A549 (cell line): ENCODE data around the gene ATAD2B. TPM values are rescaled to one million over a fixed set of nuclear protein-coding genes. Genes with fewer than 3 reads are reported as not detected.
A peak's percentile ranks its signal among the peaks of the same experiment; 100 is the strongest.

Source experiments
- ATAC-seq, 2 experiments: fragments of 200-7000 bp in 1 of 2; fragments of >200 bp in 1 of 2; cut with Nextera tagmentation in 1 of 2; cut with Tn5 transposase in 1 of 2; 3 replicates each; pipeline versions ENCODE4 v1.8.0 to v1.9.1; 2018 to 2020; ENCODE audit warnings: mild to moderate bottlenecking in 1 of 2, moderate library complexity in 1 of 2
- CTCF ChIA-PET: fragments of 300-600 bp; sonication (Branson Sonifier 250); formaldehyde crosslinking; extraction: SDS; loops from one replicate; lab custom pipeline; 2021; ENCODE audit warnings: antibody characterized with exemption, inconsistent platforms; lab: Yijun Ruan, JAX
- POLR2A ChIA-PET: fragments of 350-600 bp; formaldehyde crosslinking; extraction: SDS; loops from one replicate; lab custom pipeline; 2021; ENCODE audit warnings: antibody characterized with exemption, inconsistent platforms; lab: Yijun Ruan, JAX
- DNase-seq, 2 experiments: peaks; one replicate each; pipeline versions ENCODE4 v3.0.0 to v3.0.0-alpha.2; 2011 to 2016; ENCODE audit warnings: low read depth in 1 of 2, low spot score in 1 of 2
- FAIRE-seq: peaks from 2 replicates; lab custom pipeline; 2011; peaks lifted over from hg19 to GRCh38; lab: Jason Lieb, UNC
- H3K27ac ChIP-seq, 2 experiments: fragments of >200 bp; sonication (Bioruptor Twin); formaldehyde crosslinking; 3 replicates each; pipeline ENCODE4 v1.5.1; 2016 to 2017
- H3K4me1 ChIP-seq: fragments of >200 bp; sonication (Bioruptor Twin); formaldehyde crosslinking; 3 replicates; pipeline ENCODE4 v1.6.1; 2016
- H3K4me2 ChIP-seq: fragments of >200 bp; sonication (Bioruptor Twin); formaldehyde crosslinking; 3 replicates; pipeline ENCODE4 v1.6.1; 2016
- H3K4me3 ChIP-seq: fragments of >200 bp; sonication (Bioruptor Twin); formaldehyde crosslinking; 3 replicates; pipeline ENCODE4 v1.5.1; 2016
- H3K9me3 ChIP-seq: fragments of >200 bp; sonication (Bioruptor Twin); formaldehyde crosslinking; 3 replicates; pipeline ENCODE4 v1.6.1; 2016
- BHLHE40 ChIP-seq: IDR thresholded peaks from 2 replicates; pipeline ENCODE4 v1.6.1; 2012; ENCODE audit warnings: low read depth, low read length, inconsistent platforms
- CBX2 ChIP-seq: fragments of 200-600 bp; sonication (generic); IDR thresholded peaks from 2 replicates; pipeline ENCODE4 v1.6.1; 2016; ENCODE audit warnings: low read depth, mild to moderate bottlenecking, borderline replicate concordance
- CBX8 ChIP-seq: fragments of 200-600 bp; sonication (generic); IDR thresholded peaks from 2 replicates; pipeline ENCODE4 v1.6.1; 2016
- CEBPB ChIP-seq, 2 experiments: fragments of >200 bp in 1 of 2; sonication (Bioruptor Twin) in 1 of 2; formaldehyde crosslinking in 1 of 2; IDR thresholded peaks; 2 replicates each; pipeline ENCODE4 v1.6.1; 2012 to 2016
- CHD4 ChIP-seq: fragments of 200-600 bp; sonication (generic); IDR thresholded peaks from 2 replicates; pipeline ENCODE4 v1.6.1; 2016; ENCODE audit warnings: antibody characterized with exemption, mild to moderate bottlenecking, borderline replicate concordance
- E2F6 ChIP-seq: IDR thresholded peaks from 2 replicates; pipeline ENCODE4 v1.6.1; 2012; ENCODE audit warnings: low read depth, borderline replicate concordance
- ELK1 ChIP-seq: fragments of 150-350 bp; IDR thresholded peaks from 2 replicates; pipeline ENCODE4 v1.6.1; 2014; ENCODE audit warnings: low read depth, mild to moderate bottlenecking, low read length
- FOSL2 ChIP-seq, 2 experiments: fragments of 450-650 bp in 1 of 2; fragments of >200 bp in 1 of 2; sonication (Bioruptor Twin) in 1 of 2; formaldehyde crosslinking; IDR thresholded peaks; 2 replicates each; pipeline versions ENCODE4 v1.5.0 to v1.6.1; 2016 to 2020; ENCODE audit warnings: mild to moderate bottlenecking in 1 of 2, moderate library complexity in 1 of 2
- HEYL ChIP-seq: fragments of 250-450 bp; sonication (Bioruptor Pico); IDR thresholded peaks from 2 replicates; pipeline ENCODE4 v1.8.0; 2021; ENCODE audit warnings: mild to moderate bottlenecking, moderate library complexity
- HOXA7 ChIP-seq: fragments of 250-450 bp; sonication (Bioruptor Pico); IDR thresholded peaks from 2 replicates; pipeline ENCODE4 v1.5.0; 2020; ENCODE audit warnings: mild to moderate bottlenecking, moderate library complexity
- HOXB5 ChIP-seq: fragments of 250-450 bp; sonication (Bioruptor Pico); IDR thresholded peaks from 2 replicates; pipeline ENCODE4 v1.5.0; 2020; ENCODE audit warnings: mild to moderate bottlenecking, moderate library complexity
- JUNB ChIP-seq: fragments of >200 bp; sonication (Bioruptor Twin); formaldehyde crosslinking; IDR thresholded peaks from 2 replicates; pipeline ENCODE4 v1.6.1; 2016
- KDM5A ChIP-seq: fragments of 200-600 bp; sonication (generic); IDR thresholded peaks from 2 replicates; pipeline ENCODE4 v1.6.1; 2016; ENCODE audit warnings: antibody characterized with exemption, mild to moderate bottlenecking
- MAFK ChIP-seq: fragments of 450-650 bp; IDR thresholded peaks from 2 replicates; pipeline ENCODE4 v1.6.1; 2014; ENCODE audit not compliant: partially characterized antibody
- MAX ChIP-seq: IDR thresholded peaks from 2 replicates; pipeline ENCODE4 v1.6.1; 2012
- MAZ ChIP-seq: fragments of 150-350 bp; IDR thresholded peaks from 2 replicates; pipeline ENCODE4 v1.6.1; 2014; ENCODE audit warnings: antibody characterized with exemption, low read depth, low read length, borderline replicate concordance
- MYC ChIP-seq: IDR thresholded peaks from 2 replicates; pipeline ENCODE4 v1.6.1; 2012; ENCODE audit warnings: mild to moderate bottlenecking, inconsistent platforms, low read length, improper control_type of control experiment, borderline replicate concordance
- NPAS2 ChIP-seq: fragments of 250-450 bp; sonication (Bioruptor Pico); IDR thresholded peaks from 2 replicates; pipeline ENCODE4 v1.8.0; 2022; ENCODE audit warnings: mild to moderate bottlenecking, moderate library complexity, borderline replicate concordance
- NR3C1 ChIP-seq: fragments of >200 bp; sonication (Bioruptor Twin); formaldehyde crosslinking; IDR thresholded peaks from 3 replicates; pipeline ENCODE4 v1.6.1; 2017
- POLR2A ChIP-seq: IDR thresholded peaks from 2 replicates; pipeline ENCODE4 v1.6.1; 2012; ENCODE audit warnings: mild to moderate bottlenecking, low read length
- POLR2AphosphoS2 ChIP-seq: conservative IDR thresholded peaks from 2 replicates; pipeline ENCODE4 v1.6.1; 2012; ENCODE audit warnings: low read length, improper control_type of control experiment, inconsistent platforms
- RCOR1 ChIP-seq: fragments of 150-350 bp; IDR thresholded peaks from 2 replicates; pipeline ENCODE4 v1.6.1; 2014; ENCODE audit warnings: antibody characterized with exemption, low read length, low read depth
- REST ChIP-seq: fragments of 200-600 bp; sonication (generic); IDR thresholded peaks from 2 replicates; pipeline ENCODE4 v1.6.1; 2016; ENCODE audit warnings: antibody characterized with exemption, mild to moderate bottlenecking, moderate library complexity
- RFX5 ChIP-seq: fragments of 450-650 bp; IDR thresholded peaks from 2 replicates; pipeline ENCODE4 v1.7.1; 2014; ENCODE audit warnings: antibody characterized with exemption, mild to moderate bottlenecking, moderate library complexity
- SMC3 ChIP-seq: fragments of >200 bp; sonication (Bioruptor Twin); formaldehyde crosslinking; IDR thresholded peaks from 3 replicates; pipeline ENCODE4 v1.6.1; 2018; ENCODE audit warnings: inconsistent platforms
- SREBF2 ChIP-seq: fragments of 450-650 bp; IDR thresholded peaks from 2 replicates; pipeline ENCODE4 v1.6.1; 2014; ENCODE audit warnings: mild to moderate bottlenecking, moderate library complexity
- TFCP2L1 ChIP-seq: fragments of 250-450 bp; sonication (Bioruptor Pico); IDR thresholded peaks from 2 replicates; pipeline ENCODE4 v1.5.0; 2021; ENCODE audit warnings: mild to moderate bottlenecking
- TP53 ChIP-seq: fragments of 250-450 bp; sonication (Bioruptor Pico); IDR thresholded peaks from 2 replicates; pipeline ENCODE4 v1.5.0; 2021; ENCODE audit warnings: mild to moderate bottlenecking, moderate library complexity
- USF2 ChIP-seq: fragments of 450-650 bp; IDR thresholded peaks from 2 replicates; pipeline ENCODE4 v1.6.1; 2014; ENCODE audit warnings: antibody characterized with exemption
- ZFP36 ChIP-seq: fragments of 450-650 bp; IDR thresholded peaks from 2 replicates; pipeline ENCODE4 v1.6.1; 2014; ENCODE audit warnings: borderline replicate concordance; ENCODE audit not compliant: partially characterized antibody
- ZSCAN20 ChIP-seq: fragments of 250-450 bp; sonication (Bioruptor Pico); IDR thresholded peaks from 2 replicates; pipeline ENCODE4 v1.8.0; 2022; ENCODE audit warnings: mild to moderate bottlenecking, moderate library complexity
- WGBS: methylation state at CpG from one replicate; pipeline ENCODE4 v1.1.6; 2017; ENCODE audit errors: missing lambda C conversion rate; 5-methylcytosine and 5-hydroxymethylcytosine counted together
- polyA plus RNA-seq, 4 experiments: library from polyadenylated mRNA; depleted of rRNA in 3 of 4; stranded (reverse); fragments of >200 nt; fragmentation: RNase III in 1 of 4; extraction: RNeasy Plus Mini Kit Qiagen cat#74134 plus additional on column Dnase treatment in 1 of 4; gene quantifications; 2 replicates in 3 of 4; 3 replicates in 1 of 4; pipeline ENCODE4 v1.2.3, GENCODE V29; 2011 to 2017

Gene ATAD2B
- polyA plus RNA-seq, 2 of the 4 experiments (the other 2 are of a cell fraction): 5.4 to 13.1 TPM

GRCh38 chr2:23713351-23713750, 213.6 kb downstream of the ATAD2B start:
- FAIRE-seq: no peak
- no peak overlapping the region for H3K27ac ChIP-seq
- TF ChIP-seq HOXA7 (CRISPR knock-in tag) (no peak), SREBF2 (no peak), CBX2 (no peak), SMC3 (no peak), CBX8 (no peak), RFX5 (no peak), BHLHE40 (no peak), MYC (no peak), KDM5A (no peak), HEYL (CRISPR knock-in tag) (no peak), POLR2AphosphoS2 (no peak), MAX (no peak), JUNB (no peak), TP53 (no peak), ELK1 (no peak), USF2 (no peak), REST (no peak), MAZ (no peak)
- ChIA-PET CTCF (interaction anchor here (0.7 kb wide), 1 partner anchor 668 kb away, joined by 3 read pairs; no protein-coding TSS in a partner anchor), POLR2A (interaction anchor here (0.7 kb wide), 1 partner anchor 214 kb away, joined by 5 read pairs; no protein-coding TSS in a partner anchor)
- no peak overlapping the region for H3K4me2 ChIP-seq
- H3K4me3 ChIP-seq: no peak overlapping the region
- no peak for ATAC-seq
- DNase-seq: no peak
- no peaks in the 10 kb centered on the region for H3K4me1 ChIP-seq
- no peaks in the 10 kb centered on the region for H3K9me3 ChIP-seq
- WGBS: 79% methylated on average over 5 of the region's 5 CpGs

GRCh38 chr2:23712756-23713151, 214.2 kb downstream of the ATAD2B start:
- no peak overlapping the region for H3K4me2 ChIP-seq
- no peak for FAIRE-seq
- 75% methylated on average over 2 of the region's 2 CpGs for WGBS
- ChIA-PET CTCF (no interaction called here), POLR2A (no interaction called here)
- TF ChIP-seq TFCP2L1 (CRISPR knock-in tag) (no peak), FOSL2 (IDR thresholded peaks at IDR 0.05) (no peak), FOSL2 (CRISPR knock-in tag; IDR thresholded peaks at IDR 0.05) (no peak), ZSCAN20 (CRISPR knock-in tag) (no peak), CEBPB (IDR thresholded peaks at IDR 0.05) (no peak), MAFK (no peak), CHD4 (no peak), E2F6 (no peak), JUNB (no peak), HOXB5 (CRISPR knock-in tag) (no peak), POLR2A (no peak), HEYL (CRISPR knock-in tag) (no peak), CBX2 (no peak), NR3C1 (no peak), RCOR1 (no peak), NPAS2 (CRISPR knock-in tag) (no peak), ZFP36 (no peak), SMC3 (no peak)
- peak; percentile 38 to 52; a peak in 5 of 6 replicates for ATAC-seq
- H3K4me3 ChIP-seq: no peak overlapping the region
- H3K9me3 ChIP-seq: no peaks in the 10 kb centered on the region
- H3K4me1 ChIP-seq: no peaks in the 10 kb centered on the region
- no peak overlapping the region for H3K27ac ChIP-seq
- no peak for DNase-seq
